Duodenal mucosa (tissue), 2 donors: ENCODE results near the gene IGFALS.

Experiments used
- H3K27ac ChIP-seq: one replicate; pipeline ENCODE4 v1.7.0; 2013; ENCODE audit warnings: low read depth, low read length
- H3K27me3 ChIP-seq, 2 donors: one replicate each; pipeline ENCODE4 v1.7.0; 2013; ENCODE audit warnings: low read length in 2 of 2, control low read depth in 1 of 2; ENCODE audit not compliant: insufficient read depth in 2 of 2, control insufficient read depth in 1 of 2
- H3K36me3 ChIP-seq, 2 donors: one replicate each; pipeline ENCODE4 v1.7.0; 2013; ENCODE audit warnings: low read length in 2 of 2, control low read depth in 1 of 2; ENCODE audit not compliant: insufficient read depth in 2 of 2, control insufficient read depth in 1 of 2
- H3K4me1 ChIP-seq, 2 donors: one replicate each; pipeline ENCODE4 v1.7.0; 2013; ENCODE audit warnings: low read length in 2 of 2, control low read depth in 1 of 2; ENCODE audit not compliant: insufficient read depth in 2 of 2, control insufficient read depth in 1 of 2
- H3K4me3 ChIP-seq, 2 donors: one replicate each; pipeline ENCODE4 v1.7.0; 2013; ENCODE audit warnings: low read length in 2 of 2, low read depth in 1 of 2
- H3K9ac ChIP-seq, 2 donors: one replicate each; pipeline ENCODE4 v1.7.0; 2013; ENCODE audit warnings: low read length in 2 of 2, low read depth in 1 of 2
- H3K9me3 ChIP-seq, 2 donors: one replicate each; pipeline ENCODE4 v1.7.0; 2013; ENCODE audit warnings: low read length in 2 of 2, control low read depth in 1 of 2; ENCODE audit not compliant: control insufficient read depth in 1 of 2

Gene IGFALS

DNA sequence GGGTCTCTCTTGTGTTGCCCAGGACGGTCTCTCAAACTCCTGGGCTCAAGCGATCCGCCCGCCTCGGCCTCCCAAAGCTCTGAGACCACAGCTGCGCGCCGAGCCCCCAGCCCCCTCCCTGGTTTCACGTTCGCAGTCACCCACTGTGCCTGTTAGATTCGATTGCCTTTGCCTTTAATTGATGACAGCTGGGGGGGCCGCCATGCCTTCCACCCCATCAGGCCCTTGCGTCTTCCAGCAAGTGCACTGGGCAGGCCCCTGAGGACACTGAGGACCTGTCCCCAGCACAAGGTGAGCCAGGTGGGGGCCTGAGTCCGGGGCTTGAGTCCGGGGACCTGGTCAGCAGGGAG lies 3.3 kb downstream of the IGFALS start:
- Histone ChIP-seq H3K36me3 (peaks cover 4 to 36% of the 10 kb centered on the region in 2 donors), H3K4me1 (peaks cover 0 to 1% of the 10 kb centered on the region in 2 donors)

DNA sequence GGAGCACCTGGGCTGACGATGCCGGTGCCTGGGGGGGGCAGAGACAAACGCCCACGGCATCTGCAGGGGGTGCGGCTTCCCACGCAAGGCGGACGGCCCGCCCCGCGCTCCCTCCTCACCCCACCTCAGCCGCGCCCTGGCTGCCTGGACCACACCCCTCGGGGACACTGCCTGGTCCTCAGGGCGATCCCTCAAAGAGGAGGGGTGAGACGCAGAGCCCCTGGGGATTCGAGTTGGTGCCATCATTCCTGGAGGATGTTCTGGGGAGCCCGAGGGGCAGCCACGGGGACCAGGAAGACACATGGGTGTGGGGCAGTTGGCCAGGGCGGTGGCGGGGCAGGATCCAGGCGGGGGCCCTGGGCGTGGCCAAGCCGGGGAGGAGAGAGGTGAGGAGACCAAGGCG lies 3.9 kb downstream of the IGFALS start:
- Histone ChIP-seq H3K4me3 (no peak overlapping the region), H3K9ac (no peak overlapping the region), H3K4me1 (peaks cover 0 to 5% of the 10 kb centered on the region in 2 donors), H3K27me3 (no peaks in the 10 kb centered on the region), H3K9me3 (no peaks in the 10 kb centered on the region), H3K36me3 (peaks cover 4 to 36% of the 10 kb centered on the region in 2 donors), H3K27ac (no peak overlapping the region)

More for the DNA sequence above, 3.3 kb downstream of the IGFALS start:
- Histone ChIP-seq H3K9me3 (no peaks in the 10 kb centered on the region), H3K27me3 (no peaks in the 10 kb centered on the region), H3K9ac (no peak overlapping the region), H3K4me3 (no peak overlapping the region), H3K27ac (no peak overlapping the region)

DNA sequence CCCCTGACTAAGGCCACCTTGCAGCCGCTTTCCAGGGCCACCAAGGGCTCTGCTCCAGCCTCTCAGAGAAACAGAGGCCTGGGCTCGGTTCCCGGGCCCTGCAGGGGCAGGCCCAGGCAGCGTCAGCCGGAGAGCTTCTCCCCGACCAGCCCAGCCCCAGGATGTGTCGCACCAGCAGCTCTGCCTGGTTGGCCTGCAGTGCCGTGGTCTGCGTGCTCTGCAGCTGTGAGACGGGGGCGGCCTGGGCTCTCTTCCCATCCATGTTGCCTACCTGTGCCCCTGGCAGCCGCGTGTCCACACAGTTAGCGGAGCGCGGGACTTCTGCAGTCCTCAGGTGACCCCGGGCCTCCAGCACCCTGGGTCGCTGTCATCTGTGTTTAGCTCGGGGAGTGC lies 4.8 kb downstream of the IGFALS start:
- Histone ChIP-seq H3K9me3 (no peaks in the 10 kb centered on the region), H3K9ac (no peak overlapping the region), H3K4me3 (no peak overlapping the region), H3K36me3 (peaks cover 4 to 36% of the 10 kb centered on the region in 2 donors), H3K4me1 (peaks cover 0 to 9% of the 10 kb centered on the region in 2 donors), H3K27ac (no peak overlapping the region), H3K27me3 (no peaks in the 10 kb centered on the region)

DNA sequence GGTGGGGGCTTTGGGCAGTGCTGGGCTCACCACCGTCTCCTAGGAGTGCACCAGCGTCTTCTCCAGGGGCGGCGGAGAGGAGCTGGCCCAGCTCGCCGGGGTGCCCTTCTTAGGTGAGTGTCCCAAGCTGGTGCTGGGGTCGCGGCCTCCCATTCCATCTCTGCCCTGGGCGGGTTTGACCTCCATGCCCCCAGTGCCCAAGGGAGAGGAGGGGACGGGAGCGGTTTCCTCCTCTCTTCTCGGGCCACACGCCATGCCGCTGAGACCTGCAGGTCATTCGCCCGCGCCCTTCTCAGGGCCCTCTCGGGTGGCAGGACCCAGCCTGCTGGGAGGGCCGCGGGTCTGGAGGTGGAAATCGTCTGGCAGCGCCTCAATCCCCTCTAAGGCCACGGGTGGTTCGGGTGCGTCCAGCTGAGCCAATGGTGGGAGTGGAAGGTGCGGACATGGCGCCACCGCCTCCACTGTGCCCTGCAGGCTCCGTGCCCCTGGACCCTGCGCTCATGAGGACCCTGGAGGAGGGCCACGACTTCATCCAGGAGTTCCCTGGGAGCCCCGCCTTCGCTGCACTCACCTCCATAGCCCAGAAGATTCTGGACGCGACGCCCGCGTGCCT lies 5.3 kb downstream of the IGFALS start:
- Histone ChIP-seq H3K4me1 (peaks cover 0 to 9% of the 10 kb centered on the region in 2 donors), H3K4me3 (no peak overlapping the region), H3K27me3 (no peaks in the 10 kb centered on the region), H3K9ac (no peak overlapping the region), H3K27ac (no peak overlapping the region), H3K36me3 (peaks cover 4 to 36% of the 10 kb centered on the region in 2 donors), H3K9me3 (no peaks in the 10 kb centered on the region)

DNA sequence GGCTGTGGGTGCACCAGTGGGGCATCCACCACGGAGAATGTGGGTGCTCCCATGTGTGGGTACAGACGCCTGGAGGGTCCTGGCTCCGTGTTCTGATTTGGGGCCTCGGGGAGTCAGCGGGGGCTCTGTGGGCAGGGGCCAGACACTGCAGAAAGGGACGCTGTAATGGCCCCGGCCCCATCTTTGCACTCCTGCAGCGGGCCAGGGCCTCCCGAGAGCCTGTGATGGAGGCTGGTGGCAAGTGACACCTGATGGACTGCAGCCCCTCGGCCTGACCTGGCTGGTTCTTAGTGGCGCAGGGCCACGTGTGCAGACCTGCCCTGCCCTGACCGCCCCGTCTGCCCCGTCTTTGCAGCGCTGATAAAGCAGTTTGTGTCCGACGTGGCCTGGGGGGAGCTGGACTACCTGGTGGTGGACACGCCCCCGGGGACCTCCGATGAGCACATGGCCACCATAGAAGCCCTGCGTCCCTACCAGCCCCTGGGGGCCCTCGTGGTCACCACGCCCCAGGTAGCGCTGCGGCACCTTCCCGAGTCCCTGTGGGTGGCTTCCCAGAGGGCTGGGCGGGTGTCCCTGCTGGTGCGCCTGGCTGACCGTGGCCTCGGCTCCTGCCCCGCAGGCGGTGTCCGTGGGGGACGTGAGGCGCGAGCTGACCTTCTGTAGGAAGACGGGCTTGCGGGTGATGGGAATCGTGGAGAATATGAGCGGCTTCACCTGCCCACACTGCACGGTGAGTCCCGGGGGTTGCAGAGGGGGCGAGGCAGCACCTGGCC lies 6.0 kb downstream of the IGFALS start:
- no peaks in the 10 kb centered on the region for H3K27me3 ChIP-seq
- H3K4me1 ChIP-seq, result peaks cover 0 to 9% of the 10 kb centered on the region in 2 donors
- H3K9ac ChIP-seq, result no peak overlapping the region
- H3K27ac ChIP-seq, result no peak overlapping the region
- no peak overlapping the region for H3K4me3 ChIP-seq
- H3K36me3 ChIP-seq, result peaks cover 4 to 36% of the 10 kb centered on the region in 2 donors
- H3K9me3 ChIP-seq, result no peaks in the 10 kb centered on the region

DNA sequence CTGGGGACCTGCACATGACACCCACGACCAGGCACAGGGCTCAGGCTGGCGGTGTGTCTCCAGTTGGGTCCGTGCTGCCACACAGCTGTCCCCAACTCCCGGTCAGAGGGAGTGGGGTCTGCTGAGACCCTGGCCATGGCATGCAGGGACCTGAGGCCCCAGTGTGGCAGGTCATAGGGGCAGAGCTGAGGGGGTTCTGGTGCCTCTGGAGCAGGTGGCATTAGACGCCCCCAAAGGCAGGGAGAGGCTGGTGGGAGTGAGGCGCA lies 6.5 kb downstream of the IGFALS start:
- Histone ChIP-seq H3K36me3 (peaks cover 4 to 36% of the 10 kb centered on the region in 2 donors), H3K4me3 (no peak overlapping the region), H3K9ac (no peak overlapping the region), H3K4me1 (peaks cover 0 to 9% of the 10 kb centered on the region in 2 donors), H3K27ac (no peak overlapping the region), H3K27me3 (no peaks in the 10 kb centered on the region), H3K9me3 (no peaks in the 10 kb centered on the region)

DNA sequence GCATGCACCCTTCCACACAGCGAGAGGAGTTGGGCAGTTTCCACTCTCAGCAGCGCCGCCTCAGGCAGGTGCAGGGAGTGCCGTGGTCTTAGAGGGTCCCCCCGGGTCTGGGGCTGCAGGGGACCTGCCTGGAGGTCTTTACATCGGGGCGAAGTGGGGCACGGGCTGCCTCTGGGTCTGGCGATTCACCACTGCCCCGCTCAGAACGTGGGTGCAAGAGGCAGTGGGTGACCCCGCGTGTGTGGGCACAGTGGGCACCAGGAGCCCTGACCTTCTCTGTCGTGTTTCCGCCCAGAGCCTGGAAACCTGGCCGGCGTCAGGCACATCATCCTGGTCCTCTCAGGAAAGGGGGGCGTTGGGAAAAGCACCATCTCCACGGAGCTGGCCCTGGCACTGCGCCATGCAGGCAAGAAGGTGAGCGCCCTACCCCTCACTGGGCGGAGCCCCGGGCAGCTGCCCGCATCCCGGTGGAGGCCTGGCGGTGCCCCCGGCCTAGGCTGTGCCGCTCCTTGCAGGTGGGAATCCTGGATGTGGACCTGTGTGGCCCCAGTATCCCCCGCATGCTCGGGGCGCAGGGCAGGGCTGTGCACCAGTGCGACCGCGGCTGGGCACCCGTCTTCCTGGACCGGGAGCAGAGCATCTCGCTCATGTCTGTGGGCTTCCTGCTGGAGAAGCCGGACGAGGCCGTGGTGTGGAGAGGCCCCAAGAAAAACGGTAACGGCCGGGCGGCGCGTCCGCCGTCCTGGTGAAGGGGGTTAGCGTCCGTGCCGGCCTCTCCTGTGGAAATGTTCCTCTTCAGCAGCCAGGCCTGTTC lies 7.1 kb downstream of the IGFALS start:
- no peak overlapping the region for H3K9ac ChIP-seq
- peaks cover 2 to 14% of the 10 kb centered on the region in 2 donors for H3K4me1 ChIP-seq
- H3K27ac ChIP-seq, result no peak overlapping the region
- H3K27me3 ChIP-seq, result no peaks in the 10 kb centered on the region
- no peaks in the 10 kb centered on the region for H3K9me3 ChIP-seq
- H3K4me3 ChIP-seq, result no peak overlapping the region
- H3K36me3 ChIP-seq, result peaks cover 4 to 36% of the 10 kb centered on the region in 2 donors

DNA sequence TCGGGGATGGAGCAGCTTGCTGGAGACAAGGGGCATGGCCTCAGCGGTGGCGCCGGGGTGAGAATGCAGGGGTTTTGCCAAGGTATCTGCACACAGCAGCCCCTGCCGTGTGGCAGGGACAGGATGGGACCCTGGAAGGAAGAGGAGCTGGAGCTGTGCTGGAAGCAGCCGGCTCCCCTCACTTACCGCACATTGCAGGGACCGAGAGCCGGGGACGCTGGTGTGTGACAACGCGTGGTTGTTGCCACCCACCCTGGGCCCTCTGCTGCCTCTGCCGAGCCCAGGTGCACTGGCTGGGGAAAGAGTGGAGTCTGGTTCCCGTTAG lies 7.7 kb downstream of the IGFALS start:
- Histone ChIP-seq H3K4me1 (peaks cover 8 to 20% of the 10 kb centered on the region in 2 donors), H3K9ac (no peak overlapping the region), H3K9me3 (no peaks in the 10 kb centered on the region), H3K27me3 (no peaks in the 10 kb centered on the region), H3K36me3 (peaks cover 4 to 40% of the 10 kb centered on the region in 2 donors), H3K4me3 (no peak overlapping the region), H3K27ac (no peak overlapping the region)

DNA sequence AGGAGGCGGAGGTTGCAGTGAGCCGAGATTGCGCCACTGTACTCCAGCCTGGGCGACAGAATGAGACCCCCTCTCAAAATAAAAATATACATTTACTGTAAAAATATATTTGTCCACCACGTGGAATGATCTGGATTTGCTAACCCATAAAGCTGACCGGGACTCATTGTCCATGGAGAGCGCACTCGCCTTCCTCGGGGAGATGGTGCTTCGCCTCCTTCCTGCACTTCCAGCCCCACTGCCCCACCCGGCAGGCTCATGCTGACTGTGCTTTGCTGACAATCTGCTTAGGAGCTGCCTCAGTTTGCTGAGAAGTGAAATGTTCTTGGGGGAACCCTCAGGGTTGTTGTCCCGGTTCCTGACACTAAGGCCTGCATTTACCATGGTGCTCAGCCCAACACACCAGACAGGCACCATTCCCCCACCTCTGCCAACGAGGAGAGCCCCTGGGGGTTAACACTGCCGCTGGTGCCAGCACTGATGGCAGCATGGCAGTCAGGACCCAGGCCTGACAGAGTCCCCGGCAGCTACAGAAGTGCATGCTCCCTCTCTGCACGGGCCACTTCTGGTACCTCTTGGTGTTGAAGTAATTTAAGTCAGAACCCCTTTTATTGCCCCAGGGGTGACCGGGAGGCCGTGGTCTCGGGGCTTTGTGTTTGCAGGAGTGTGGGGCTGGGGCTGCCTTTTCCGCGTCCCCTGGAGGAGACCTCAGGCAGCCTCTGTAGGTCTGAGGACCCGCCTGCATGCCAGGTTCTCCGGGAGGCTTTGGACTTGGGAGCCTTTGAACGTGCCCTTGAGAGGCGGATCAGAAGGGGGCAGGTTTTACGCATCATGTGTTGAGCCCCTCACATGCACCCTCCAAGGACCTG lies 8.3 kb downstream of the IGFALS start:
- H3K4me1 ChIP-seq, result peaks cover 8 to 23% of the 10 kb centered on the region in 2 donors
- peaks cover 4 to 43% of the 10 kb centered on the region in 2 donors for H3K36me3 ChIP-seq
- H3K27ac ChIP-seq, result no peak overlapping the region
- no peaks in the 10 kb centered on the region for H3K9me3 ChIP-seq
- H3K4me3 ChIP-seq, result no peak overlapping the region
- no peak overlapping the region for H3K9ac ChIP-seq
- H3K27me3 ChIP-seq, result no peaks in the 10 kb centered on the region
